Fibroblast of the aortic adventitia (primary cell): Measurements from ENCODE around the gene LCORL. TPM values are rescaled to one million over a fixed set of nuclear protein-coding genes. Genes with fewer than 3 reads are reported as not detected.

Experiments used
- DNase-seq: peaks from one replicate; pipeline ENCODE4 v3.0.0-alpha.2; 2010; ENCODE audit warnings: low read depth
- H3K4me3 ChIP-seq: 2 replicates; pipeline ENCODE4 v1.5.1; 2011; ENCODE audit warnings: low read depth, mild to moderate bottlenecking, control low read depth, low read length, moderate library complexity
- CTCF ChIP-seq: IDR thresholded peaks from 2 replicates; pipeline ENCODE4 v1.5.1; 2011; ENCODE audit warnings: mild to moderate bottlenecking, low read length, control low read depth, inconsistent platforms; ENCODE audit not compliant: insufficient read depth
- total RNA-seq: library from RNA; depleted of rRNA; stranded (reverse); fragments of >200 nt; gene quantifications from 2 replicates; pipeline ENCODE4 v1.2.3, GENCODE V29; 2012; ENCODE audit warnings: low replicate concordance

Gene LCORL
- total RNA-seq, 1 donor, result 11.0 TPM

GRCh38 chr4:17997129-17997528 lies 24.4 kb downstream of the LCORL start:
- DNase-seq, result no peak
- no peak for TF ChIP-seq CTCF

GRCh38 chr4:17995165-17995564 lies 26.4 kb downstream of the LCORL start:
- no peak overlapping the region for H3K4me3 ChIP-seq
- no peak for TF ChIP-seq CTCF

More at GRCh38 chr4:17997129-17997528, 24.4 kb downstream of the LCORL start:
- no peak overlapping the region for H3K4me3 ChIP-seq

GRCh38 chr4:17985832-17986231 lies 35.7 kb downstream of the LCORL start:
- no peak for TF ChIP-seq CTCF
- H3K4me3 ChIP-seq, result no peak overlapping the region
- DNase-seq, result no peak

More at GRCh38 chr4:17995165-17995564, 26.4 kb downstream of the LCORL start:
- DNase-seq, result no peak

GRCh38 chr4:17981063-17981462 lies 40.5 kb downstream of the LCORL start:
- H3K4me3 ChIP-seq, result no peak overlapping the region
- peak; percentile 12 for DNase-seq
- TF ChIP-seq CTCF, result no peak

GRCh38 chr4:17968721-17969120 lies 52.8 kb downstream of the LCORL start:
- H3K4me3 ChIP-seq, result no peak overlapping the region
- TF ChIP-seq CTCF, result no peak
- no peak for DNase-seq

- no peak overlapping the region for H3K4me3 ChIP-seq
- DNase-seq, result no peak
- TF ChIP-seq CTCF, result no peak
These were observed 54.5 kb downstream of the LCORL start for GRCh38 chr4:17967078-17967477.

GRCh38 chr4:17966312-17966711 lies 55.2 kb downstream of the LCORL start:
- no peak for DNase-seq
- no peak overlapping the region for H3K4me3 ChIP-seq
- no peak for TF ChIP-seq CTCF
